Measurements from ENCODE around the gene CLGN. TPM values are rescaled to one million over a fixed set of nuclear protein-coding genes. Genes with fewer than 3 reads are reported as not detected.
A peak's percentile ranks its signal among the peaks of the same experiment; 100 is the strongest.

The CLGN gene
- total and polyA plus RNA-seq, 2 of the 13 experiments (the other 11 are each of a cell fraction or from before 2014, with no cell fraction given): 7.2 to 17.0 TPM

GRCh38 chr4:140373328-140374129 is 53.9 kb downstream of the CLGN start, which contains the start of gene SCOC (continued):
- TF ChIP-seq ZNF609 (CRISPR knock-in tag; IDR thresholded peaks at IDR 0.05; ENCODE audit: borderline replicate concordance) (peak; percentile 66; the same call in 1 of the 2 replicates), ZNF546 (CRISPR knock-in tag; conservative IDR thresholded peaks at IDR 0.05) (0 out of 2 replicates have a peak, but pooled peaks have one; percentile 48), ZC3H13 (CRISPR knock-in tag; IDR thresholded peaks at IDR 0.05) (no peak), NFYB (CRISPR knock-in tag; IDR thresholded peaks at IDR 0.05) (peak; percentile 91), MTF2 (CRISPR knock-in tag; IDR thresholded peaks at IDR 0.05; ENCODE audit: borderline replicate concordance) (0 out of 2 replicates have a peak, but pooled peaks have one; percentile 66), ZNF501 (CRISPR knock-in tag; IDR thresholded peaks at IDR 0.05) (peak; percentile 89), ZNF337 (CRISPR knock-in tag; IDR thresholded peaks at IDR 0.05; ENCODE audit: borderline replicate concordance, low read depth) (peak; percentile 37; the same call in 1 of the 2 replicates), ZNF558 (CRISPR knock-in tag; IDR thresholded peaks at IDR 0.05; ENCODE audit: borderline replicate concordance) (no peak), JUND (CRISPR knock-in tag; IDR thresholded peaks at IDR 0.05) (no peak), FOXK2 (IDR thresholded peaks at IDR 0.05) (no peak), ZNF776 (CRISPR knock-in tag; IDR thresholded peaks at IDR 0.05) (peak; percentile 59; the same call in 1 of the 2 replicates), ZNF773 (CRISPR knock-in tag; IDR thresholded peaks at IDR 0.05; ENCODE audit: borderline replicate concordance) (peak; percentile 55; the same call in 1 of the 2 replicates), CHCHD3 (CRISPR knock-in tag; IDR thresholded peaks at IDR 0.05) (peak; percentile 24; the same call in 1 of the 2 replicates), HOXA5 (CRISPR knock-in tag; IDR thresholded peaks at IDR 0.05) (peak; percentile 91), NRL (CRISPR knock-in tag; IDR thresholded peaks at IDR 0.05; ENCODE audit: borderline replicate concordance) (peak; percentile 94; the same call in 1 of the 2 replicates)
- TF ChIP-seq, protein P1, sequence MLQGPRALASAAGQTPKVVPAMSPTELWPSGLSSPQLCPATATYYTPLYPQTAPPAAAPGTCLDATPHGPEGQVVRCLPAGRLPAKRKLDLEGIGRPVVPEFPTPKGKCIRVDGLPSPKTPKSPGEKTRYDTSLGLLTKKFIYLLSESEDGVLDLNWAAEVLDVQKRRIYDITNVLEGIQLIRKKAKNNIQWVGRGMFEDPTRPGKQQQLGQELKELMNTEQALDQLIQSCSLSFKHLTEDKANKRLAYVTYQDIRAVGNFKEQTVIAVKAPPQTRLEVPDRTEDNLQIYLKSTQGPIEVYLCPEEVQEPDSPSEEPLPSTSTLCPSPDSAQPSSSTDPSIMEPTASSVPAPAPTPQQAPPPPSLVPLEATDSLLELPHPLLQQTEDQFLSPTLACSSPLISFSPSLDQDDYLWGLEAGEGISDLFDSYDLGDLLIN (CRISPR knock-in tag; IDR thresholded peaks at IDR 0.05; ENCODE audit: borderline replicate concordance): peak; percentile 24; the same call in 1 of the 2 replicates
- TF ChIP-seq, protein P2, sequence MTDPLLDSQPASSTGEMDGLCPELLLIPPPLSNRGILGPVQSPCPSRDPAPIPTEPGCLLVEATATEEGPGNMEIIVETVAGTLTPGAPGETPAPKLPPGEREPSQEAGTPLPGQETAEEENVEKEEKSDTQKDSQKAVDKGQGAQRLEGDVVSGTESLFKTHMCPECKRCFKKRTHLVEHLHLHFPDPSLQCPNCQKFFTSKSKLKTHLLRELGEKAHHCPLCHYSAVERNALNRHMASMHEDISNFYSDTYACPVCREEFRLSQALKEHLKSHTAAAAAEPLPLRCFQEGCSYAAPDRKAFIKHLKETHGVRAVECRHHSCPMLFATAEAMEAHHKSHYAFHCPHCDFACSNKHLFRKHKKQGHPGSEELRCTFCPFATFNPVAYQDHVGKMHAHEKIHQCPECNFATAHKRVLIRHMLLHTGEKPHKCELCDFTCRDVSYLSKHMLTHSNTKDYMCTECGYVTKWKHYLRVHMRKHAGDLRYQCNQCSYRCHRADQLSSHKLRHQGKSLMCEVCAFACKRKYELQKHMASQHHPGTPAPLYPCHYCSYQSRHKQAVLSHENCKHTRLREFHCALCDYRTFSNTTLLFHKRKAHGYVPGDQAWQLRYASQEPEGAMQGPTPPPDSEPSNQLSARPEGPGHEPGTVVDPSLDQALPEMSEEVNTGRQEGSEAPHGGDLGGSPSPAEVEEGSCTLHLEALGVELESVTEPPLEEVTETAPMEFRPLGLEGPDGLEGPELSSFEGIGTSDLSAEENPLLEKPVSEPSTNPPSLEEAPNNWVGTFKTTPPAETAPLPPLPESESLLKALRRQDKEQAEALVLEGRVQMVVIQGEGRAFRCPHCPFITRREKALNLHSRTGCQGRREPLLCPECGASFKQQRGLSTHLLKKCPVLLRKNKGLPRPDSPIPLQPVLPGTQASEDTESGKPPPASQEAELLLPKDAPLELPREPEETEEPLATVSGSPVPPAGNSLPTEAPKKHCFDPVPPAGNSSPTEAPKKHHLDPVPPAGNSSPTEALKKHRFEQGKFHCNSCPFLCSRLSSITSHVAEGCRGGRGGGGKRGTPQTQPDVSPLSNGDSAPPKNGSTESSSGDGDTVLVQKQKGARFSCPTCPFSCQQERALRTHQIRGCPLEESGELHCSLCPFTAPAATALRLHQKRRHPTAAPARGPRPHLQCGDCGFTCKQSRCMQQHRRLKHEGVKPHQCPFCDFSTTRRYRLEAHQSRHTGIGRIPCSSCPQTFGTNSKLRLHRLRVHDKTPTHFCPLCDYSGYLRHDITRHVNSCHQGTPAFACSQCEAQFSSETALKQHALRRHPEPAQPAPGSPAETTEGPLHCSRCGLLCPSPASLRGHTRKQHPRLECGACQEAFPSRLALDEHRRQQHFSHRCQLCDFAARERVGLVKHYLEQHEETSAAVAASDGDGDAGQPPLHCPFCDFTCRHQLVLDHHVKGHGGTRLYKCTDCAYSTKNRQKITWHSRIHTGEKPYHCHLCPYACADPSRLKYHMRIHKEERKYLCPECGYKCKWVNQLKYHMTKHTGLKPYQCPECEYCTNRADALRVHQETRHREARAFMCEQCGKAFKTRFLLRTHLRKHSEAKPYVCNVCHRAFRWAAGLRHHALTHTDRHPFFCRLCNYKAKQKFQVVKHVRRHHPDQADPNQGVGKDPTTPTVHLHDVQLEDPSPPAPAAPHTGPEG (CRISPR knock-in tag; IDR thresholded peaks at IDR 0.05): peak; percentile 72; the same call in 1 of the 2 replicates
